H1 (cell line): Measurements from ENCODE around the gene TEAD3.

Experiments used
- RFX5 ChIP-seq: IDR thresholded peaks from 2 replicates; pipeline ENCODE4 v1.6.1; 2011; ENCODE audit warnings: low read depth, low read length, improper control_type of control experiment, borderline replicate concordance
- USF2 ChIP-seq: IDR thresholded peaks from 2 replicates; pipeline ENCODE4 v1.6.1; 2011; ENCODE audit warnings: low read length, improper control_type of control experiment
- TF ChIP-seq, protein P1 (sequence below), 3 experiments: IDR thresholded peaks; 1 replicate in 2 of 3; 2 replicates in 1 of 3; pipeline versions ENCODE4 v1.5.1 to v1.6.1; 2011; ENCODE audit warnings: low read length in 3 of 3, mild to moderate bottlenecking in 3 of 3, inconsistent platforms in 2 of 3, low read depth in 1 of 3, moderate library complexity in 1 of 3; ENCODE audit not compliant: insufficient read depth in 1 of 3; ENCODE audit errors: control extremely low read depth in 1 of 3

GRCh38 chr6:35468980-35469750, 27.7 kb downstream of the TEAD3 start:
- TF ChIP-seq RFX5, result no peak
- TF ChIP-seq, protein P1, sequence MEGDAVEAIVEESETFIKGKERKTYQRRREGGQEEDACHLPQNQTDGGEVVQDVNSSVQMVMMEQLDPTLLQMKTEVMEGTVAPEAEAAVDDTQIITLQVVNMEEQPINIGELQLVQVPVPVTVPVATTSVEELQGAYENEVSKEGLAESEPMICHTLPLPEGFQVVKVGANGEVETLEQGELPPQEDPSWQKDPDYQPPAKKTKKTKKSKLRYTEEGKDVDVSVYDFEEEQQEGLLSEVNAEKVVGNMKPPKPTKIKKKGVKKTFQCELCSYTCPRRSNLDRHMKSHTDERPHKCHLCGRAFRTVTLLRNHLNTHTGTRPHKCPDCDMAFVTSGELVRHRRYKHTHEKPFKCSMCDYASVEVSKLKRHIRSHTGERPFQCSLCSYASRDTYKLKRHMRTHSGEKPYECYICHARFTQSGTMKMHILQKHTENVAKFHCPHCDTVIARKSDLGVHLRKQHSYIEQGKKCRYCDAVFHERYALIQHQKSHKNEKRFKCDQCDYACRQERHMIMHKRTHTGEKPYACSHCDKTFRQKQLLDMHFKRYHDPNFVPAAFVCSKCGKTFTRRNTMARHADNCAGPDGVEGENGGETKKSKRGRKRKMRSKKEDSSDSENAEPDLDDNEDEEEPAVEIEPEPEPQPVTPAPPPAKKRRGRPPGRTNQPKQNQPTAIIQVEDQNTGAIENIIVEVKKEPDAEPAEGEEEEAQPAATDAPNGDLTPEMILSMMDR (IDR thresholded peaks at IDR 0.05; ENCODE audit: control extremely low read depth in 1 of 3, insufficient read depth in 1 of 3, low read depth in 1 of 3, low read length in 3 of 3), result no peak
- TF ChIP-seq USF2, result no peak
